ENCODE data around the gene PIP5K1B.

PIP5K1B gene

GRCh38 chr9:68785965-68786364 lies 80.9 kb downstream of the PIP5K1B start:
- Mint-ChIP-seq H3K4me3 (no peak overlapping the region), H3K9me3 (no peaks in the 10 kb centered on the region), H3K27ac (no peak overlapping the region), H3K4me1 (ENCODE audit: low read depth) (peaks cover 5% of the 10 kb centered on the region), H3K27me3 (ENCODE audit: low read depth) (peaks cover 5% of the 10 kb centered on the region), H3K36me3 (ENCODE audit: low read depth) (no peaks in the 10 kb centered on the region)

DNA sequence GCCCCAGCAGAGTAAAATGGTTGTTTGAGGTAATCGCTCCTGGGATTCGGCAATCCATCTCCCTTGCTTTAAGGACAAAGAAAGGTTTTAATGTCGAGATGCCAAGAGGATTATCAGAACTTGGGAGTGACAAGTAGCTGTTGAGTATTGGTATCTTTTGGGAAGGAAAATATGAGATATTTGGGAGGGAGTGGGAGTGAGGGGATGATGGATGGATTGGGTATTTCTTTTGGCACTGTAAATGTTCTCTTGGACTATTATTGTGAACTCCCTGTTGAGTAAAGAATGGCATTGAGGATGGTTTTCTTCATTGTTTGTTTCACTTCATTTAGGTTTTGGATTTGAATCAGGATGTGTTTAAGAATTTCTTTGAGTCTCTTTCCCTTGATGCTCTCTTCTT lies 86.1 kb downstream of the PIP5K1B start:
- Mint-ChIP-seq H3K36me3 (ENCODE audit: low read depth) (no peaks in the 10 kb centered on the region), H3K9me3 (no peaks in the 10 kb centered on the region), H3K27ac (no peak overlapping the region), H3K27me3 (ENCODE audit: low read depth) (peaks cover 5% of the 10 kb centered on the region), H3K4me3 (no peak overlapping the region), H3K4me1 (ENCODE audit: low read depth) (no peaks in the 10 kb centered on the region)

GRCh38 chr9:68793605-68794343 lies 88.7 kb downstream of the PIP5K1B start:
- H3K9me3 Mint-ChIP-seq, result no peaks in the 10 kb centered on the region

GRCh38 chr9:68794898-68795297 lies 89.9 kb downstream of the PIP5K1B start:
- Mint-ChIP-seq H3K36me3 (ENCODE audit: low read depth) (peaks cover 3% of the 10 kb centered on the region), H3K9me3 (no peaks in the 10 kb centered on the region), H3K4me3 (no peak overlapping the region)

More at GRCh38 chr9:68793605-68794343, 88.7 kb downstream of the PIP5K1B start:
- Mint-ChIP-seq H3K4me1 (ENCODE audit: low read depth) (peaks cover 8% of the 10 kb centered on the region), H3K27me3 (ENCODE audit: low read depth) (peaks cover 7% of the 10 kb centered on the region), H3K27ac (no peak overlapping the region), H3K4me3 (no peak overlapping the region), H3K36me3 (ENCODE audit: low read depth) (peaks cover 1% of the 10 kb centered on the region)

GRCh38 chr9:68795411-68795810 lies 90.4 kb downstream of the PIP5K1B start:
- H3K4me3 Mint-ChIP-seq, result no peak overlapping the region
- H3K27ac Mint-ChIP-seq, result no peak overlapping the region
- H3K4me1 Mint-ChIP-seq (ENCODE audit: low read depth), result peaks cover 8% of the 10 kb centered on the region
- peaks cover 3% of the 10 kb centered on the region for H3K36me3 Mint-ChIP-seq (ENCODE audit: low read depth)
- no peaks in the 10 kb centered on the region for H3K9me3 Mint-ChIP-seq
- H3K27me3 Mint-ChIP-seq (ENCODE audit: low read depth), result peaks cover 8% of the 10 kb centered on the region

More at GRCh38 chr9:68794898-68795297, 89.9 kb downstream of the PIP5K1B start:
- H3K27me3 Mint-ChIP-seq (ENCODE audit: low read depth), result peaks cover 8% of the 10 kb centered on the region
- no peak overlapping the region for H3K27ac Mint-ChIP-seq
- peaks cover 8% of the 10 kb centered on the region for H3K4me1 Mint-ChIP-seq (ENCODE audit: low read depth)

DNA sequence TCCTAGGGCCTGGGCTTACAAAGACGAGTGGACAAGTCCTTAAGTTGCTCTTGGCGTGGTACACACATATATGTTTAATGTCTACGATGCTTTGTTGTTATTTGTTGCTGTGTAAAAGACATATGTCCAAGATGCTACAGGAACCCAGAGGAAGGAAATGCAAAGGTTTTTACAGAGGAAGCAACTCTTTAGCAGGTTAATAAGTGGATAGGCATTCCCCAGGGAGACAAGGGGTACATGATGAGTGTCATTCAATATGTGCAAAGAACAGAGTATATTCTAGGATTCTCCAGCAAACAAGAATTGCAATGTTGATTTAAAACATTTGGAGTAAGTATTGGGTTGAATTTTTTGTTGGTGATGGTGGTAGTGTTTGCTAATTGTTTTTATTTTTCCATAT lies 92.1 kb downstream of the PIP5K1B start:
- Mint-ChIP-seq H3K9me3 (no peaks in the 10 kb centered on the region), H3K27me3 (ENCODE audit: low read depth) (peaks cover 3% of the 10 kb centered on the region), H3K4me1 (ENCODE audit: low read depth) (peaks cover 8% of the 10 kb centered on the region), H3K27ac (no peak overlapping the region), H3K4me3 (no peak overlapping the region), H3K36me3 (ENCODE audit: low read depth) (peaks cover 3% of the 10 kb centered on the region)

GRCh38 chr9:68798423-68798822 lies 93.4 kb downstream of the PIP5K1B start:
- peaks cover 8% of the 10 kb centered on the region for H3K4me1 Mint-ChIP-seq (ENCODE audit: low read depth)

GRCh38 chr9:68800836-68801235 lies 95.8 kb downstream of the PIP5K1B start:
- Mint-ChIP-seq H3K36me3 (ENCODE audit: low read depth) (peaks cover 3% of the 10 kb centered on the region), H3K27me3 (ENCODE audit: low read depth) (peaks cover 3% of the 10 kb centered on the region), H3K4me1 (ENCODE audit: low read depth) (peaks cover 8% of the 10 kb centered on the region), H3K27ac (no peak overlapping the region), H3K9me3 (no peaks in the 10 kb centered on the region), H3K4me3 (no peak overlapping the region)

More at GRCh38 chr9:68798423-68798822, 93.4 kb downstream of the PIP5K1B start:
- H3K4me3 Mint-ChIP-seq, result no peak overlapping the region
- peaks cover 3% of the 10 kb centered on the region for H3K27me3 Mint-ChIP-seq (ENCODE audit: low read depth)
- H3K9me3 Mint-ChIP-seq, result no peaks in the 10 kb centered on the region
- H3K27ac Mint-ChIP-seq, result no peak overlapping the region
- H3K36me3 Mint-ChIP-seq (ENCODE audit: low read depth), result peaks cover 3% of the 10 kb centered on the region

GRCh38 chr9:68802525-68803015 lies 97.5 kb downstream of the PIP5K1B start:
- Mint-ChIP-seq H3K36me3 (ENCODE audit: low read depth) (peaks cover 3% of the 10 kb centered on the region), H3K27me3 (ENCODE audit: low read depth) (peaks cover 3% of the 10 kb centered on the region), H3K4me1 (ENCODE audit: low read depth) (peaks cover 7% of the 10 kb centered on the region), H3K9me3 (no peaks in the 10 kb centered on the region), H3K27ac (no peak overlapping the region), H3K4me3 (no peak overlapping the region)

DNA sequence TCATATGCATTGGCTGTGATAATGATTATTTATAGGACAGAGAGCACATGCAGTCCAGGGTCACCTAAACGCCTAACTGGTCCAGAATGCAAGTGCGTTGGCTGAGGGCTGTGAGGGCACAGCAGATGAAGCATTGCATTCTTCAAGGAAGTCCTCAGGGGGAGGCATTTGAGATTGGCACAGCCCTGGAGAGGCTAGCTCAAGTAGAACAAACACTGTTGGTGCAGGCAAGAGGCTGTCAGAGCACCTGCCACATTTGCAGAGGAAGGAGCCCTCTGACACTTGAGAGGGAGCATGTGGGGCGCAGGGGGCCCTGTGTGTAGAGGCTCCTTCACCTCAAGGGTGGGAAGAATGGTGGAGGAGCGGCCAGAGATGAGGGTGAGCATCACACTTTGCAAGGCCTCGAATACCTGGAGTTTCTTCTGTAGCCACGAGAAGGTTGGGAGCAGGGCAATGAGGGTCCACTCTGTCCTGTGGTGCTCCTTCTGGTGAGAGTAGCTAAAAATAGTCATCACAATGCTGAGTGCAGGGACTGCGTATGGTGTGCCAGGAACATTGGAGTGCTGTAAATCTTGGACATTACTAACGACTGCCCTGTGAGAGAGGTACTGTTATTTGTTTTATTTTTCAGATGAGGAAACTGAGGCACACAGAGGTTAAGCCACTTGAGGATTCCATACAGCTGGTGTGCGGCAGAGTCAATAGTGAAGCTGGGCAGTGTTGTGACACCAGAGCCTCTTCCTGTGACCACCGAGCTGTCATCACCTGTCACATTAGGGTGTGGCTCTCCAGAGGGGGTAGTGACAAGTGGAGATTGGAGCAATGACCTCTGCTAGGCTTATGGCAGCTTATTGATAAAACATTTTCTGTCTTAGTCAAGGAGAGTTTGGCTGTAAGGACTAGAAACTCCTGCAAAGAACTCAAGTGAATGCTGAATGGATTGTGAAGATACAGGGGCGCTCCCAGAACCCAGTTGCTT lies 100.2 kb downstream of the PIP5K1B start:
- Mint-ChIP-seq H3K4me1 (ENCODE audit: low read depth) (no peaks in the 10 kb centered on the region), H3K9me3 (no peaks in the 10 kb centered on the region), H3K27me3 (ENCODE audit: low read depth) (no peaks in the 10 kb centered on the region), H3K36me3 (ENCODE audit: low read depth) (no peaks in the 10 kb centered on the region), H3K4me3 (no peak overlapping the region), H3K27ac (no peak overlapping the region)

DNA sequence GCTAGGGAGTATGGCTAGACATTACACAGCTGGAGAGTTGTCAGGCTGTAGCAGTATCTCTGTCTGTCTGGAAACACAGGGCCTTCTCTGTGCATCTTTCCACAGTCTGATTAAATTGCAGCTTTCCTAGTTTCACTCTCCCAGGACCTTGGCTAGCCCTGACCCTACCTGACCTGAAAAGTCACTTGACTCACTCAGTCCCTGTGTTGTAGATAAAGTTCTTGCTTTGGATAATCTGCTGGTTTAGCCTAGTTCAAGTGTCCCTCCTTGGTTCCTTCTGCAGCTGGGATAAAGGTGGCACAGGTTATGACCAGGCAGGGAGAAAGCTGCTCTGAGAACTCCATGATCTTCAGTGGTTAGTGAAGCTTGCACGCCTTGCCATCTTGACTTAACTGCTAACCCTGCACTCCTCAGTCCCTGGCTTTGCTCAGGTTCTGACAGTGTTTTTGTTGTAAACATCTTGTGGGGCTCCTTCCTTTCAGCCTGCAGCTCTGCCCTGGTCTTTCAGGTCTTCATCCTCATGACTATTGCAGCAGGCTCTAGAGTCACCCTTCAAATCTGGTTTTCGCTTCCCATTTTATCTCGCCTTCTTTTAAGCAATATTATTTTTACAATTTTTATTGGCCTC lies 101.0 kb downstream of the PIP5K1B start:
- no peaks in the 10 kb centered on the region for H3K4me1 Mint-ChIP-seq (ENCODE audit: low read depth)
- no peaks in the 10 kb centered on the region for H3K9me3 Mint-ChIP-seq
- H3K4me3 Mint-ChIP-seq, result no peak overlapping the region
- H3K36me3 Mint-ChIP-seq (ENCODE audit: low read depth), result no peaks in the 10 kb centered on the region
- H3K27me3 Mint-ChIP-seq (ENCODE audit: low read depth), result no peaks in the 10 kb centered on the region
- H3K27ac Mint-ChIP-seq, result no peak overlapping the region

GRCh38 chr9:68808338-68808890 lies 103.4 kb downstream of the PIP5K1B start:
- H3K27me3 Mint-ChIP-seq (ENCODE audit: low read depth), result peaks cover 6% of the 10 kb centered on the region
- no peaks in the 10 kb centered on the region for H3K9me3 Mint-ChIP-seq
- no peaks in the 10 kb centered on the region for H3K36me3 Mint-ChIP-seq (ENCODE audit: low read depth)
- H3K4me3 Mint-ChIP-seq, result no peak overlapping the region
- no peaks in the 10 kb centered on the region for H3K4me1 Mint-ChIP-seq (ENCODE audit: low read depth)
- no peak overlapping the region for H3K27ac Mint-ChIP-seq

- H3K4me3 Mint-ChIP-seq, result no peak overlapping the region
- H3K36me3 Mint-ChIP-seq (ENCODE audit: low read depth), result no peaks in the 10 kb centered on the region
- no peak overlapping the region for H3K27ac Mint-ChIP-seq
- no peaks in the 10 kb centered on the region for H3K4me1 Mint-ChIP-seq (ENCODE audit: low read depth)
- peaks cover 19% of the 10 kb centered on the region for H3K27me3 Mint-ChIP-seq (ENCODE audit: low read depth)
- no peaks in the 10 kb centered on the region for H3K9me3 Mint-ChIP-seq
Measured at GRCh38 chr9:68817079-68817875, 112.2 kb downstream of the PIP5K1B start.
